Right lung (tissue), 5 donors: ENCODE results near the gene WDFY2. TPM values are rescaled to one million over a fixed set of nuclear protein-coding genes. Genes with fewer than 3 reads are reported as not detected.

Source experiments
- DNase-seq, 2 donors: peaks; one replicate each; pipeline ENCODE4 v3.0.0-alpha.2; 2013
- polyA plus RNA-seq, 5 donors: library from polyadenylated mRNA; unstranded; fragments of 120-200 nt; gene quantifications; one replicate each; pipeline versions ENCODE4 v1.2.1 to v1.2.3, GENCODE V29; 2013; ENCODE audit warnings: inconsistent platforms in 1 of 5, low replicate concordance in 1 of 5; ENCODE audit not compliant: insufficient read length in 5 of 5, insufficient read depth in 1 of 5

WDFY2 gene
- polyA plus RNA-seq, 5 donors, result 15.5 to 29.0 (median 24.8) TPM

- DNase-seq, result no peak
Observed at GRCh38 chr13:51767100-51767499, 182.8 kb downstream of the WDFY2 start.

GRCh38 chr13:51768378-51768921 lies 184.2 kb downstream of the WDFY2 start:
- no peak for DNase-seq

- no peak for DNase-seq
Observed at GRCh38 chr13:51768976-51769375, 184.7 kb downstream of the WDFY2 start.

GRCh38 chr13:51769455-51770127 lies 185.3 kb downstream of the WDFY2 start:
- DNase-seq, result no peak

GRCh38 chr13:51770160-51770559 lies 185.9 kb downstream of the WDFY2 start:
- DNase-seq, result no peak

GRCh38 chr13:51770681-51771417 lies 186.6 kb downstream of the WDFY2 start:
- no peak for DNase-seq

- no peak for DNase-seq
Observed at GRCh38 chr13:51771418-51772104, 187.3 kb downstream of the WDFY2 start.

GRCh38 chr13:51772105-51772455 lies 187.8 kb downstream of the WDFY2 start:
- DNase-seq, result no peak

- DNase-seq, result no peak
Observed at GRCh38 chr13:51772781-51773180, 188.5 kb downstream of the WDFY2 start.

- no peak for DNase-seq
Observed at GRCh38 chr13:51773515-51773914, 189.3 kb downstream of the WDFY2 start.

GRCh38 chr13:51776179-51776578 lies 191.9 kb downstream of the WDFY2 start:
- no peak for DNase-seq

GRCh38 chr13:51777921-51778320 lies 193.7 kb downstream of the WDFY2 start:
- no peak for DNase-seq

- no peak for DNase-seq
Observed at GRCh38 chr13:51778392-51778791, 194.1 kb downstream of the WDFY2 start.

GRCh38 chr13:51780099-51780498 lies 195.8 kb downstream of the WDFY2 start:
- DNase-seq, result no peak

- no peak for DNase-seq
Observed at GRCh38 chr13:51781246-51782022, 197.2 kb downstream of the WDFY2 start.

- no peak for DNase-seq
Observed at GRCh38 chr13:51782026-51782710, 197.9 kb downstream of the WDFY2 start.

GRCh38 chr13:51783428-51784094 lies 199.3 kb downstream of the WDFY2 start:
- no peak for DNase-seq

GRCh38 chr13:51784097-51784496 lies 199.8 kb downstream of the WDFY2 start:
- no peak for DNase-seq

- no peak for DNase-seq
Observed at GRCh38 chr13:51785712-51786424, 201.6 kb downstream of the WDFY2 start.
